Activated B cell treated with CpG ODN at 0.5 μM for 24 hours (primary cell): Measurements from ENCODE around the gene NCKAP1. TPM values are rescaled to one million over a fixed set of nuclear protein-coding genes. Genes with fewer than 3 reads are reported as not detected.

ENCODE experiments used
- ATAC-seq: fragments of 200-7000 bp; cut with Tn5 transposase; one replicate; pipeline ENCODE4 v1.10.0; 2021; ENCODE audit warnings: low read depth, mild to moderate bottlenecking, moderate library complexity
- CTCF ChIA-PET: fragments of 350-600 bp; sonication (Branson Sonifier 250); formaldehyde crosslinking; loops from one replicate; lab custom pipeline; 2021; ENCODE audit warnings: antibody characterized with exemption; lab: Charles Lee
- POLR2A ChIA-PET: fragments of 350-600 bp; sonication (Branson Sonifier 250); formaldehyde crosslinking; loops from one replicate; lab custom pipeline; 2021; ENCODE audit warnings: antibody characterized with exemption; lab: Charles Lee
- DNase-seq: peaks from one replicate; pipeline ENCODE4 v3.0.0; 2022
- H3K27ac Mint-ChIP-seq: one replicate; pipeline ENCODE4 v1.8.0; 2020; ENCODE audit warnings: mixed read lengths
- H3K27me3 Mint-ChIP-seq: one replicate; pipeline ENCODE4 v1.8.0; 2021; ENCODE audit warnings: mixed read lengths
- H3K36me3 Mint-ChIP-seq: one replicate; pipeline ENCODE4 v1.8.0; 2021; ENCODE audit warnings: low read depth, mixed read lengths
- H3K4me1 Mint-ChIP-seq: one replicate; pipeline ENCODE4 v1.8.0; 2021; ENCODE audit warnings: mixed read lengths
- H3K4me3 Mint-ChIP-seq: one replicate; pipeline ENCODE4 v1.8.0; 2020; ENCODE audit warnings: mild to moderate bottlenecking, mixed read lengths
- H3K9me3 Mint-ChIP-seq: one replicate; pipeline ENCODE4 v1.8.0; 2020; ENCODE audit warnings: mixed read lengths
- CTCF ChIP-seq: fragments of 200-600 bp; IDR thresholded peaks from one replicate; pipeline ENCODE4 v1.8.0; 2022; ENCODE audit warnings: antibody characterized with exemption, mild to moderate bottlenecking
- intact Hi-C: fragments of 100-400 bp; cut with micrococcal nuclease; formaldehyde crosslinking; loops from one replicate; pipeline ENCODE4 v1.15.1; 2024
- total RNA-seq: library from RNA; stranded (reverse); gene quantifications from 2 replicates; pipeline ENCODE4 v1.2.3, GENCODE V29; 2022

Gene NCKAP1
- total RNA-seq, 1 donor from 2014 or later, result not detected

DNA sequence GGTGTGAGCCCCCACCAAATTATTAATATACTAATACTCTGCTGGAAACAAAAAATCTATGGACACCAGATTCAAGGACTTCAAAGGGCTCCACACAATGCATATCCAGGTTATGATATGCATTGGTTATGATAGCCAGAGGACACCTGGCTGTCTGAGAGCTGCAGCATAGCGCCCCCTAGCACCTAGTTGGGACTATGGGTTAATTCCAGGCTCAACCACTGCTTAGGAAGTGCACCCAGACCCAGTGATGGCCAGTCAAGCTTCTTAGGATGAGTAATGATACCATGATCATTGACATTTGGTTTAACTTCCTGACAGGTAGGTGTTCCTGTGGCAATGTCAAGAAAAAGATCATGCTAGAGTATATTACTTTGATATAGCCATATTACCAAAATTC, 168.0 kb downstream of the NCKAP1 start:
- H3K27ac Mint-ChIP-seq, result no peak overlapping the region

DNA sequence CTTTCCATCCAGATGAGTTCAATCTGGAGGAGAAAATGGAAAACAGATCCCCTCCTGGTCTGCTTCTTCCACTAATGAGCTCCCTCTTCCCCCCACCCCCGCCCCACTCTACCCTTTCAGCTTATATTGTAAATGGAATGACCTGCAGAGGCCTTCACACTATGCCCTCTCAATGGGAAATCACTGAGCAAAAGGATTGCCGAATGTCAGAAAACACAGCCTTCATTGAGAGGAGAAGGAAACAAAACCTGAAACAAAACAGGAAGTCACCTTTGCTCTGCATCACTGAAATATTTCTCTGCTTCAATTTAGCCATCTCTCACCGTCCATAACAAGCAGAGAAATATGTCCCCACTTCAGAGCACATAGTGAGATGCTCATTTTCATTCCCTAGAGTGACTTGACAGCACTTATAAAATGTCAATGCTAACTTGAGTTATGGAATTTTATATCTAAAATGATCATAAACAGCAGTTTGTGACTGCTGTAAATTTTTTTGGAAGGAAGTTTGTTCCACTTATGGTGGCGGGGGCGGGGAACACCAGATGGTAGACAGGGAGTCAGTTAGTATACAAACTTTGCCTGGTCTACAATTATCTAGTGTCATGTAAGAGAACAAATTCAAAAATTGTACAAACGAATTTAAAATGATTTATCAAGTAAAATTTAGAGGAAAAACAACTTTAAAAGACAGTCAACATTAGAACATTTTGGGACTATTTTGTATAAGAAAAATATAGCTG, 170.0 kb downstream of the NCKAP1 start:
- TF ChIP-seq CTCF, result no peak
- Mint-ChIP-seq H3K4me1 (peaks cover 24% of the 10 kb centered on the region), H3K27me3 (peaks cover 58% of the 10 kb centered on the region), H3K9me3 (no peaks in the 10 kb centered on the region), H3K27ac (no peak overlapping the region), H3K36me3 (no peaks in the 10 kb centered on the region), H3K4me3 (no peak overlapping the region)
- DNase-seq (no peak), ATAC-seq (no peak)
- intact Hi-C loops, result no loop called here
- CTCF ChIA-PET, result no interaction called here
- POLR2A ChIA-PET, result no interaction called here

More for the DNA sequence above, 168.0 kb downstream of the NCKAP1 start:
- Mint-ChIP-seq H3K4me1 (peaks cover 24% of the 10 kb centered on the region), H3K4me3 (no peak overlapping the region), H3K9me3 (peaks cover 4% of the 10 kb centered on the region), H3K36me3 (no peaks in the 10 kb centered on the region), H3K27me3 (peaks cover 43% of the 10 kb centered on the region)
- ChIA-PET CTCF (no interaction called here), POLR2A (no interaction called here)
- TF ChIP-seq CTCF, result no peak
- ATAC-seq (no peak), DNase-seq (no peak)
- intact Hi-C loops, result no loop called here

- no peak for TF ChIP-seq CTCF
- peaks cover 62% of the 10 kb centered on the region for H3K27me3 Mint-ChIP-seq
- H3K27ac Mint-ChIP-seq, result no peak overlapping the region
- no peak for DNase-seq
- H3K9me3 Mint-ChIP-seq, result no peaks in the 10 kb centered on the region
- CTCF ChIA-PET, result no interaction called here
- no peak overlapping the region for H3K4me3 Mint-ChIP-seq
- no peak for ATAC-seq
- H3K36me3 Mint-ChIP-seq, result no peaks in the 10 kb centered on the region
- POLR2A ChIA-PET, result no interaction called here
- peaks cover 24% of the 10 kb centered on the region for H3K4me1 Mint-ChIP-seq
- intact Hi-C loops, result no loop called here
Observed at GRCh38 chr2:182867426-182868053, 170.7 kb downstream of the NCKAP1 start.

DNA sequence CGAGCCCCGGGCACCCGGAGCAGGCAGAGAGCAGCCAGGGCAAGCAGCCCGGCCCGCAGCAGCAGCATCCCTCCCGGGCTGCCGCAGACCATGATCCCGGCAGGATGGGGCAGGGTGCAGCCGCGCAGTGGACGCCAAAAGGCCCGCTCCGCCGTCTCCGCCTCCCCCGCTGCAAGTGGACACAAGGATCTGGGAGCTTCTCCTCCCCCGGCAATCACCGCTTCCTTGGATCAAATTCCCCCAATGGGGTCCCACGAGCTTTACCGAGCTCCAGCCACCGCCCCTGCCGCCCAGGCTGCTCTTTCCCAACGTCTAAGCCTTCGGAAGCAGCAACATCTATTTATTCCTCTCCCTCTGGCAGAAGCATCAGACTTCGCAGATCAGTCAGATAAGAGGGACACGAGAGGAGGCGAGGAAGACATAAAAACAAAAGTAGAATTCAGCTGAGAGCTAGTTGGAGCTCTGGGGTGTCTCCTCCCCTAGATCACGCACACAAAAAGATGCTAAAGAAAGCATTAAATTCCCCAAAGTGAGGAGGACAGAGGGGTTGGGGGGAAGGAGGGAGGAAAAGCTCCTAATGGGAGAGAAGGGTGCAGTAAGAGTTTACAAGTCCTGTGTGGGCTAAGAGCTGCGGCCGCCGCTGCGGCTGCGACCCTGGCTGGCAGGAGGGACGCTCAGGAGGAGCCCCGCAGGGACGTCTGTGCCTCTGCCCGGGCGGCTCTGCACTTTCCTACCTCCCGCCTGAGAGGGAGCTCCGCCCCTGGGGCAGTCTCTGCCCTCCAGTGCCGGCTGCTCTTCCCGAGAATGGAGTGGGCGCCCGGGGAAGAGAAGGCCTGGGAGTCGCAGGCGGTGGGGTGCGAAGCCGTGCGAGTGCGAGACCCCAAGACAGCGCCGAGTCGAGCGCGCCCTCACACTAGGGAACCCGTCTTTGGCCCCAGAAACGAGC, 171.5 kb downstream of the NCKAP1 start, which contains the start of gene FRZB:
Gene FRZB, minus strand, starts transcription at position 177 of the 946 bp plus-strand sequence. Its CDS starts 85 bp downstream, at position 92.
- peaks cover 24% of the 10 kb centered on the region for H3K4me1 Mint-ChIP-seq
- DNase-seq (no peak), ATAC-seq (no peak)
- H3K36me3 Mint-ChIP-seq, result no peaks in the 10 kb centered on the region
- CTCF ChIA-PET, result no interaction called here
- POLR2A ChIA-PET, result no interaction called here
- TF ChIP-seq CTCF, result no peak
- H3K9me3 Mint-ChIP-seq, result no peaks in the 10 kb centered on the region
- H3K27me3 Mint-ChIP-seq, result peaks cover 55% of the 10 kb centered on the region
- peak within 1 kb of the TSS; percentile 73 for H3K4me3 Mint-ChIP-seq
- H3K27ac Mint-ChIP-seq, result no peak within 1 kb of the TSS
- intact Hi-C loops, result no loop called here
